C4-2B (cell line): Measurements from ENCODE around the gene GOLGA7B.

Experiments used
- H3K27ac ChIP-seq: fragments of 450-650 bp; 2 replicates; pipeline ENCODE4 v1.5.1; 2017
- CTCF ChIP-seq: fragments of 450-650 bp; conservative IDR thresholded peaks from 2 replicates; pipeline ENCODE4 v1.5.1; 2017; ENCODE audit warnings: mild to moderate bottlenecking
- ZFX ChIP-seq: fragments of 450-650 bp; IDR thresholded peaks from 2 replicates; pipeline ENCODE4 v1.6.1; 2017

The GOLGA7B gene

GRCh38 chr10:97849687-97850402 is at the start of gene GOLGA7B:
TSS of gene GOLGA7B (plus strand) at chr10:97849843. CDS start at chr10:97850304, 461 bp downstream.
- H3K27ac ChIP-seq = no peak within 1 kb of the TSS
- TF ChIP-seq CTCF (no peak), ZFX (no peak)

- TF ChIP-seq ZFX = no peak
- no peak for TF ChIP-seq CTCF
Observed at GRCh38 chr10:97800474-97800873, 49.2 kb upstream of the GOLGA7B start.

GRCh38 chr10:97801422-97801821 is 48.2 kb upstream of the GOLGA7B start:
- TF ChIP-seq CTCF (no peak), ZFX (no peak)
- no peak overlapping the region for H3K27ac ChIP-seq

More at GRCh38 chr10:97800474-97800873, 49.2 kb upstream of the GOLGA7B start:
- no peak overlapping the region for H3K27ac ChIP-seq

GRCh38 chr10:97805096-97805884 is 44.4 kb upstream of the GOLGA7B start:
- no peak for TF ChIP-seq ZFX
- no peak for TF ChIP-seq CTCF
- no peak overlapping the region for H3K27ac ChIP-seq

GRCh38 chr10:97805949-97806348 is 43.7 kb upstream of the GOLGA7B start:
- H3K27ac ChIP-seq = no peak overlapping the region
- no peak for TF ChIP-seq ZFX

GRCh38 chr10:97810446-97810845 is 39.2 kb upstream of the GOLGA7B start:
- H3K27ac ChIP-seq = no peak overlapping the region
- TF ChIP-seq ZFX (no peak), CTCF (no peak)

- no peak overlapping the region for H3K27ac ChIP-seq
- TF ChIP-seq ZFX = no peak
Observed at GRCh38 chr10:97811958-97812357, 37.7 kb upstream of the GOLGA7B start.

- TF ChIP-seq ZFX (no peak), CTCF (no peak)
- H3K27ac ChIP-seq = no peak overlapping the region
Observed at GRCh38 chr10:97812696-97813095, 36.9 kb upstream of the GOLGA7B start.
